ENCODE results near the gene COX18. TPM values are rescaled to one million over a fixed set of nuclear protein-coding genes. Genes with fewer than 3 reads are reported as not detected.

The COX18 gene
- total RNA-seq, 1 donor from 2014 or later: 10.8 TPM

DNA sequence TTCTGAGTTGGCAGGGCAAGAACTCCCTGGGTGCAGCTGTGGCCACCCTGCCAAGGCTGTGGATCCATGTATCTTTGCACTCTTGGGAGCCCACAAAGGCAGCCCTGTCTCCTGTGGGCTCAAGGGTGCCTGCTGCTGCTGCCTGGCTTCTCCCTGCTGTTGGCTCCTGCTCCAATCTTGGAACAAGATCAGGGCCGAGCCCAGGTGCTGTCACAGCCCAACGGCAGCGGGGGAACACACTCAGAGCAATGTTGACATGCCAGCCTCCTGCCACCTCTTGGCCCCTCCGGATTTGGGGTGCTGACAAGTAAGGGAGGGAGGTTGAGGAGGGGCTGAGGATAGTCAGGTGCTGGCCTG, 57.9 kb downstream of the COX18 start:
- Histone ChIP-seq H3K27ac (ENCODE audit: low read depth, low read length) (no peak overlapping the region), H3K4me2 (ENCODE audit: low read length) (no peak overlapping the region), H3K79me2 (ENCODE audit: insufficient read depth, low read length) (no peaks in the 10 kb centered on the region), H2AFZ (ENCODE audit: low read depth, low read length) (no peak overlapping the region), H3K4me3 (ENCODE audit: insufficient read depth, low read depth, low read length) (no peak overlapping the region), H4K20me1 (ENCODE audit: insufficient read depth, low read length) (no peaks in the 10 kb centered on the region), H3K27me3 (ENCODE audit: insufficient read depth, low read length) (no peaks in the 10 kb centered on the region), H3K9me3 (ENCODE audit: insufficient read depth, low read depth, low read length) (peaks cover 15% of the 10 kb centered on the region), H3K36me3 (ENCODE audit: insufficient read depth, low read length) (no peaks in the 10 kb centered on the region), H3K9ac (ENCODE audit: low read length) (no peak overlapping the region), H3K4me1 (ENCODE audit: insufficient read depth, low read length) (no peaks in the 10 kb centered on the region)
- Mint-ChIP-seq H3K4me1 (ENCODE audit: low read depth, unreplicated experiment) (no peaks in the 10 kb centered on the region), H3K9me3 (ENCODE audit: unreplicated experiment) (no peaks in the 10 kb centered on the region), H3K27ac (ENCODE audit: unreplicated experiment) (no peak overlapping the region), H3K27me3 (ENCODE audit: low read depth, unreplicated experiment) (no peaks in the 10 kb centered on the region), H3K4me3 (ENCODE audit: unreplicated experiment) (no peak overlapping the region), H3K36me3 (ENCODE audit: low read depth, unreplicated experiment) (peaks cover 4% of the 10 kb centered on the region)
- FAIRE-seq: no peak
- TF ChIP-seq EZH2 (IDR thresholded peaks at IDR 0.05; ENCODE audit: insufficient read depth, low read length): no peak
- TF ChIP-seq, protein P1, sequence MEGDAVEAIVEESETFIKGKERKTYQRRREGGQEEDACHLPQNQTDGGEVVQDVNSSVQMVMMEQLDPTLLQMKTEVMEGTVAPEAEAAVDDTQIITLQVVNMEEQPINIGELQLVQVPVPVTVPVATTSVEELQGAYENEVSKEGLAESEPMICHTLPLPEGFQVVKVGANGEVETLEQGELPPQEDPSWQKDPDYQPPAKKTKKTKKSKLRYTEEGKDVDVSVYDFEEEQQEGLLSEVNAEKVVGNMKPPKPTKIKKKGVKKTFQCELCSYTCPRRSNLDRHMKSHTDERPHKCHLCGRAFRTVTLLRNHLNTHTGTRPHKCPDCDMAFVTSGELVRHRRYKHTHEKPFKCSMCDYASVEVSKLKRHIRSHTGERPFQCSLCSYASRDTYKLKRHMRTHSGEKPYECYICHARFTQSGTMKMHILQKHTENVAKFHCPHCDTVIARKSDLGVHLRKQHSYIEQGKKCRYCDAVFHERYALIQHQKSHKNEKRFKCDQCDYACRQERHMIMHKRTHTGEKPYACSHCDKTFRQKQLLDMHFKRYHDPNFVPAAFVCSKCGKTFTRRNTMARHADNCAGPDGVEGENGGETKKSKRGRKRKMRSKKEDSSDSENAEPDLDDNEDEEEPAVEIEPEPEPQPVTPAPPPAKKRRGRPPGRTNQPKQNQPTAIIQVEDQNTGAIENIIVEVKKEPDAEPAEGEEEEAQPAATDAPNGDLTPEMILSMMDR (IDR thresholded peaks at IDR 0.05; ENCODE audit: insufficient read depth, low read depth, low read length): no peak
- no peak for DNase-seq (ENCODE audit: low read depth)

DNA sequence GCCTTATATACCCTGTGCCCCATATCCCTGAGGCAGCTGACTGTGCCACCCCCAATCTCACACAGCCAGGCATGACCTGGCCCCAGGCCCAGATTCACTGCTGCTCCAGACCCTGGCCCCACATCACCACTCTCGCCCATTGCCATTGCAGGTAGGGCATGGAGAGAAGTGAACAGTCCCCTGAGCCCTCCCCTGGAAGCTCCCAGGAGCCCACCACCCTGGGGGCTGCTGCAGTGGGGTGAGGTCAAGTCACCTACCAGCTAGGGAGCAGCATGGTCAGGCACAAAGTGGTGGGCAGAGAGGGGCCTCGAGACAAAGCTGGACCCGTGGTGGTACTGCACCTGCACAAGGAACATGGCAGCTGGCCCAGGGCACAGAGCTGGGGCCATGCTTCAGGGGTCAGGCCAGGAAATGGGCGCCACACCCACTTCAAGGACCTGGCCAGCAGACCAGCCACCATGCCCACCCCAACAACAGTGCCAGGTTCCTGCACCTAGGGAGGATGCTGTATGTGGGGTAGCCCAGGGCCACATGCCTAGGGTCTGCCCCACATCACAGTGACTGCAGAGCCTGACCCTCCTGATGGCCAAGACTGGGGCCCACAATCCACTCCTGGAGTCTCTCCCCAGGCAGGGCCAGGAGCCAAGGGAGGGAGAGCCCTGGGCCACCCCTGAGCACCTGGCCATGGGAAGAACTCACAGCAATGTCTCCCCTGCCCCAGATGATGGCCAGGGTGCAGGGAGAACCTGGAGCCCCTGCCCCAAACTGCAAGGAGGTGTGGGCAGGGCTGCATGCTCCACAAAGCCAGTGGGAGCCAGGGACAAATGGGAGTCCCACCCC, 58.5 kb downstream of the COX18 start:
- Mint-ChIP-seq H3K9me3 (ENCODE audit: unreplicated experiment) (no peaks in the 10 kb centered on the region), H3K36me3 (ENCODE audit: low read depth, unreplicated experiment) (peaks cover 4% of the 10 kb centered on the region), H3K27ac (ENCODE audit: unreplicated experiment) (no peak overlapping the region), H3K27me3 (ENCODE audit: low read depth, unreplicated experiment) (no peaks in the 10 kb centered on the region), H3K4me3 (ENCODE audit: unreplicated experiment) (no peak overlapping the region), H3K4me1 (ENCODE audit: low read depth, unreplicated experiment) (no peaks in the 10 kb centered on the region)
- H2AFZ ChIP-seq (ENCODE audit: low read depth, low read length): no peak overlapping the region
- H3K4me1 ChIP-seq (ENCODE audit: insufficient read depth, low read length): no peaks in the 10 kb centered on the region
- H4K20me1 ChIP-seq (ENCODE audit: insufficient read depth, low read length): no peaks in the 10 kb centered on the region
- no peak overlapping the region for H3K4me2 ChIP-seq (ENCODE audit: low read length)
- H3K79me2 ChIP-seq (ENCODE audit: insufficient read depth, low read length): no peaks in the 10 kb centered on the region
- peaks cover 15% of the 10 kb centered on the region for H3K9me3 ChIP-seq (ENCODE audit: insufficient read depth, low read depth, low read length)
- H3K36me3 ChIP-seq (ENCODE audit: insufficient read depth, low read length): no peaks in the 10 kb centered on the region
- TF ChIP-seq EZH2 (IDR thresholded peaks at IDR 0.05; ENCODE audit: insufficient read depth, low read length): no peak
- TF ChIP-seq, protein P1 (IDR thresholded peaks at IDR 0.05; ENCODE audit: insufficient read depth, low read depth, low read length): no peak
- H3K9ac ChIP-seq (ENCODE audit: low read length): no peak overlapping the region
- FAIRE-seq (no peak), DNase-seq (ENCODE audit: low read depth) (no peak)
- no peaks in the 10 kb centered on the region for H3K27me3 ChIP-seq (ENCODE audit: insufficient read depth, low read length)
- H3K4me3 ChIP-seq (ENCODE audit: insufficient read depth, low read depth, low read length): no peak overlapping the region
- H3K27ac ChIP-seq (ENCODE audit: low read depth, low read length): no peak overlapping the region

DNA sequence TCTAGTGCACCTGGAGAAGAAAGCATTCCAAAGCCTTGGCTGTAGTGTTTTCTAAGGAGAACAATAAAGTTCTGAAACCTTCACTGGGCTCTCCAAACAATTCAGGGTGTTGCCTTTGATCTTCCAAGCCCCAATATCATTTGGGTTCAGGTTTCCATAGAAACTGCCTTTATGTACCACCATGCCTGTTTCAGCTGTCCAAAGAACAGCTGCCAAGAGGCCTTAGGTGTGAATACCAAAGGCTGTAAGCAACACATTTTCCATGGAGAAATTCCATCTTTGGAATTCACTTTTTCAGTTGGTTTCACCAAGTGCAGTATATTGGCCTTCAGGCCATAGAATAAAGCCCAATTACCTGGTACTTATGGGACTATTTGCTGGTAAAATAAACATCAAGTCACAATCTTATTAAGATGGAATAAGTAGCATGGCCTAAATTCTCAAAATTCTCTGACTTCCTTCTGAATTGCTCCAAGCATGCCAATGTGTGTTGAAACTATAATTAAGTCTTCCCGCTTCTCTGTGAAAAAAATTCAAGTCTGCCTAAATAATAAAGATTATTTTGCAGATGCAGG, 61.9 kb downstream of the COX18 start:
- Histone ChIP-seq H3K36me3 (ENCODE audit: insufficient read depth, low read length) (no peaks in the 10 kb centered on the region), H2AFZ (ENCODE audit: low read depth, low read length) (no peak overlapping the region), H3K4me2 (ENCODE audit: low read length) (no peak overlapping the region), H3K4me3 (ENCODE audit: insufficient read depth, low read depth, low read length) (no peak overlapping the region), H3K9me3 (ENCODE audit: insufficient read depth, low read depth, low read length) (peaks cover 15% of the 10 kb centered on the region), H3K79me2 (ENCODE audit: insufficient read depth, low read length) (no peaks in the 10 kb centered on the region), H3K27ac (ENCODE audit: low read depth, low read length) (no peak overlapping the region), H3K9ac (ENCODE audit: low read length) (no peak overlapping the region), H3K4me1 (ENCODE audit: insufficient read depth, low read length) (no peaks in the 10 kb centered on the region), H4K20me1 (ENCODE audit: insufficient read depth, low read length) (no peaks in the 10 kb centered on the region), H3K27me3 (ENCODE audit: insufficient read depth, low read length) (no peaks in the 10 kb centered on the region)
- FAIRE-seq (no peak), DNase-seq (ENCODE audit: low read depth) (no peak)
- no peaks in the 10 kb centered on the region for H3K4me1 Mint-ChIP-seq (ENCODE audit: low read depth, unreplicated experiment)
- no peak overlapping the region for H3K27ac Mint-ChIP-seq (ENCODE audit: unreplicated experiment)
- H3K9me3 Mint-ChIP-seq (ENCODE audit: unreplicated experiment): no peaks in the 10 kb centered on the region
- no peaks in the 10 kb centered on the region for H3K36me3 Mint-ChIP-seq (ENCODE audit: low read depth, unreplicated experiment)
- no peak overlapping the region for H3K4me3 Mint-ChIP-seq (ENCODE audit: unreplicated experiment)
- TF ChIP-seq, protein P1 (IDR thresholded peaks at IDR 0.05; ENCODE audit: insufficient read depth, low read depth, low read length): no peak
- TF ChIP-seq EZH2 (IDR thresholded peaks at IDR 0.05; ENCODE audit: insufficient read depth, low read length): no peak
- H3K27me3 Mint-ChIP-seq (ENCODE audit: low read depth, unreplicated experiment): no peaks in the 10 kb centered on the region

Measured in astrocyte (in vitro differentiated cells and primary cell).